IMR-90 (cell line): ENCODE measurements around the gene CST9. TPM values are rescaled to one million over a fixed set of nuclear protein-coding genes. Genes with fewer than 3 reads are reported as not detected.

Experiments used
- ATAC-seq: fragments of 200-7000 bp; cut with Tn5 transposase; 2 replicates; pipeline ENCODE4 v1.9.1; 2020; ENCODE audit warnings: low read depth, mild to moderate bottlenecking, moderate library complexity
- BruUV-seq: library from RNA; stranded (reverse); fragments of 400-500 nt; replicated peaks from 2 replicates; lab custom pipeline; 2021; lab: Mats Ljungman, UMichigan
- CTCF ChIA-PET: fragments of 300-600 bp; formaldehyde crosslinking; extraction: SDS; loops from one replicate; lab custom pipeline; 2021; ENCODE audit warnings: antibody characterized with exemption; lab: Yijun Ruan, JAX
- POLR2A ChIA-PET: fragments of 300-600 bp; sonication (Branson Sonifier 250); formaldehyde crosslinking; loops from one replicate; lab custom pipeline; 2022; ENCODE audit warnings: antibody characterized with exemption; ENCODE audit not compliant: unreplicated experiment; lab: Charles Lee
- DNase-seq: peaks from one replicate; pipeline ENCODE4 v3.0.0; 2013
- H2AFZ ChIP-seq: replicated peaks from 2 replicates; pipeline ENCODE3; 2013; ENCODE audit warnings: low read length, mild to moderate bottlenecking; ENCODE audit not compliant: poor library complexity
- H2AK5ac ChIP-seq: 2 replicates; pipeline ENCODE4 v1.6.1; 2013; ENCODE audit warnings: low read depth, low read length, inconsistent platforms
- H2AK9ac ChIP-seq: replicated peaks from 2 replicates; pipeline ENCODE3; 2013; ENCODE audit warnings: mild to moderate bottlenecking, low read depth, low read length, moderate library complexity; ENCODE audit not compliant: poor library complexity
- H2BK120ac ChIP-seq: 2 replicates; pipeline ENCODE4 v1.6.1; 2013; ENCODE audit warnings: low read depth, low read length, inconsistent platforms
- H2BK15ac ChIP-seq: 3 replicates; pipeline ENCODE4 v1.6.1; 2013; ENCODE audit warnings: low read depth, low read length, inconsistent platforms
- H2BK20ac ChIP-seq: 2 replicates; pipeline ENCODE4 v1.6.1; 2013; ENCODE audit warnings: low read depth, mild to moderate bottlenecking, inconsistent platforms, low read length, moderate library complexity
- H2BK5ac ChIP-seq: 2 replicates; pipeline ENCODE4 v1.6.1; 2013; ENCODE audit warnings: mild to moderate bottlenecking, low read depth, low read length, inconsistent platforms; ENCODE audit not compliant: poor library complexity, severe bottlenecking
- H3K14ac ChIP-seq: replicated peaks from 2 replicates; pipeline ENCODE4 v1.6.1; 2013; ENCODE audit warnings: low read depth, low read length, inconsistent platforms
- H3K18ac ChIP-seq: 2 replicates; pipeline ENCODE4 v1.6.1; 2013; ENCODE audit warnings: low read depth, low read length, control low read depth
- H3K23ac ChIP-seq: 2 replicates; pipeline ENCODE4 v1.6.1; 2013; ENCODE audit warnings: low read depth, low read length, inconsistent platforms
- H3K27ac ChIP-seq: 2 replicates; pipeline ENCODE4 v1.5.1; 2013; ENCODE audit warnings: mild to moderate bottlenecking, control low read depth, low read length; ENCODE audit not compliant: insufficient read depth
- H3K27me3 ChIP-seq: 2 replicates; pipeline ENCODE4 v1.6.1; 2013; ENCODE audit warnings: low read length; ENCODE audit not compliant: control insufficient read depth, insufficient read depth
- H3K36me3 ChIP-seq: 2 replicates; pipeline ENCODE4 v1.6.1; 2013; ENCODE audit warnings: low read length, mixed read lengths; ENCODE audit not compliant: control insufficient read depth, insufficient read depth
- H3K4ac ChIP-seq: 2 replicates; pipeline ENCODE4 v1.6.1; 2013; ENCODE audit warnings: low read depth, low read length, inconsistent platforms
- H3K4me1 ChIP-seq: 2 replicates; pipeline ENCODE4 v1.6.1; 2013; ENCODE audit warnings: low read length, mixed read lengths; ENCODE audit not compliant: control insufficient read depth, insufficient read depth
- H3K4me2 ChIP-seq: 2 replicates; pipeline ENCODE4 v1.6.1; 2013; ENCODE audit warnings: low read depth, mild to moderate bottlenecking, control low read depth, low read length, moderate library complexity
- H3K4me3 ChIP-seq: 2 replicates; pipeline ENCODE4 v1.5.1; 2013; ENCODE audit warnings: low read depth, mild to moderate bottlenecking, control low read depth, low read length, moderate library complexity; ENCODE audit not compliant: insufficient read depth
- H3K56ac ChIP-seq: 2 replicates; pipeline ENCODE4 v1.6.1; 2013; ENCODE audit warnings: low read length, inconsistent platforms; ENCODE audit not compliant: insufficient read depth; ENCODE audit errors: extremely low read depth
- H3K79me1 ChIP-seq, 2 experiments: 2 replicates each; pipeline ENCODE4 v1.6.1; 2013; ENCODE audit warnings: low read length in 2 of 2, inconsistent platforms in 1 of 2, low read depth in 1 of 2
- H3K9ac ChIP-seq: 2 replicates; pipeline ENCODE4 v1.6.1; 2013; ENCODE audit warnings: low read depth, low read length, control low read depth
- H3K9me1 ChIP-seq: 2 replicates; pipeline ENCODE4 v1.6.1; 2013; ENCODE audit warnings: low read length, inconsistent platforms; ENCODE audit not compliant: insufficient read depth
- H3K9me3 ChIP-seq: 2 replicates; pipeline ENCODE4 v1.6.1; 2013; ENCODE audit warnings: low read length; ENCODE audit not compliant: control insufficient read depth, insufficient read depth
- H4K20me1 ChIP-seq: 2 replicates; pipeline ENCODE4 v1.6.1; 2013; ENCODE audit warnings: low read length, inconsistent platforms; ENCODE audit not compliant: insufficient read depth
- H4K5ac ChIP-seq: 2 replicates; pipeline ENCODE4 v1.6.1; 2013; ENCODE audit warnings: mild to moderate bottlenecking, low read depth, low read length, control low read depth
- H4K8ac ChIP-seq, 2 experiments: 2 replicates each; pipeline ENCODE4 v1.6.1; 2013; ENCODE audit warnings: low read depth in 2 of 2, low read length in 2 of 2, control low read depth in 1 of 2, inconsistent platforms in 1 of 2
- H4K91ac ChIP-seq: 2 replicates; pipeline ENCODE4 v1.6.1; 2013; ENCODE audit warnings: low read depth, low read length, inconsistent platforms; ENCODE audit not compliant: insufficient read depth
- BHLHE40 ChIP-seq: fragments of 150-350 bp; IDR thresholded peaks from 2 replicates; pipeline ENCODE4 v1.6.1; 2016; ENCODE audit warnings: mild to moderate bottlenecking, low read depth, low read length
- CEBPB ChIP-seq: IDR thresholded peaks from 2 replicates; pipeline ENCODE4 v1.6.1; 2012; ENCODE audit warnings: low read depth, low read length, improper control_type of control experiment
- CHD1 ChIP-seq: IDR thresholded peaks from 2 replicates; pipeline ENCODE4 v1.6.1; 2012; ENCODE audit warnings: low read depth, low read length, improper control_type of control experiment
- CTCF ChIP-seq: conservative IDR thresholded peaks from 2 replicates; pipeline ENCODE4 v1.5.1; 2012; ENCODE audit warnings: mild to moderate bottlenecking, low read depth, low read length, improper control_type of control experiment
- ELK1 ChIP-seq: fragments of 150-350 bp; IDR thresholded peaks from 2 replicates; pipeline ENCODE4 v1.6.1; 2016; ENCODE audit warnings: low read depth, mild to moderate bottlenecking, low read length, moderate library complexity, borderline replicate concordance
- FOS ChIP-seq: fragments of 150-350 bp; IDR thresholded peaks from 2 replicates; pipeline ENCODE4 v1.6.1; 2016; ENCODE audit warnings: low read depth, low read length
- MAFK ChIP-seq: IDR thresholded peaks from 2 replicates; pipeline ENCODE4 v1.6.1; 2012; ENCODE audit warnings: low read depth, low read length, improper control_type of control experiment
- MAZ ChIP-seq: IDR thresholded peaks from 2 replicates; pipeline ENCODE4 v1.6.1; 2012; ENCODE audit warnings: low read depth, mild to moderate bottlenecking, low read length, improper control_type of control experiment, moderate library complexity, borderline replicate concordance
- MXI1 ChIP-seq: IDR thresholded peaks from 2 replicates; pipeline ENCODE4 v1.6.1; 2012; ENCODE audit warnings: low read depth, mild to moderate bottlenecking, low read length, moderate library complexity, borderline replicate concordance
- NFE2L2 ChIP-seq: fragments of 150-350 bp; IDR thresholded peaks from 2 replicates; pipeline ENCODE4 v1.6.1; 2016; ENCODE audit warnings: low read depth, mild to moderate bottlenecking, low read length
- POLR2A ChIP-seq: IDR thresholded peaks from 2 replicates; pipeline ENCODE4 v1.6.1; 2012; ENCODE audit warnings: mild to moderate bottlenecking, low read depth, low read length
- RAD21 ChIP-seq: IDR thresholded peaks from 2 replicates; pipeline ENCODE4 v1.6.1; 2012; ENCODE audit warnings: low read length, improper control_type of control experiment
- RCOR1 ChIP-seq: IDR thresholded peaks from 2 replicates; pipeline ENCODE4 v1.6.1; 2012; ENCODE audit warnings: mild to moderate bottlenecking, low read length, improper control_type of control experiment; ENCODE audit not compliant: insufficient replicate concordance
- RFX5 ChIP-seq: IDR thresholded peaks from 2 replicates; pipeline ENCODE4 v1.8.0; 2012; ENCODE audit warnings: low read depth, mild to moderate bottlenecking, low read length, moderate library complexity
- SMC3 ChIP-seq: fragments of 150-350 bp; IDR thresholded peaks from 2 replicates; pipeline ENCODE4 v1.6.1; 2016; ENCODE audit warnings: low read depth, mild to moderate bottlenecking, antibody characterized with exemption, low read length, moderate library complexity
- USF2 ChIP-seq: fragments of 150-350 bp; IDR thresholded peaks from 2 replicates; pipeline ENCODE4 v1.6.1; 2017; ENCODE audit warnings: mild to moderate bottlenecking, antibody characterized with exemption, low read length, low read depth
- WGBS, 2 experiments: methylation state at CpG; one replicate each; pipeline versions ENCODE4 v1.1.5 to v1.1.7; 2013; ENCODE audit warnings: missing lambda C conversion rate in 2 of 2; ENCODE audit not compliant: insufficient read length in 1 of 2; ENCODE audit errors: extremely low coverage in 2 of 2; 5-methylcytosine and 5-hydroxymethylcytosine counted together
- dilution Hi-C: fragments of 300-500 bp; cut with HindIII; formaldehyde crosslinking; loops from one replicate; pipeline ENCODE4 v1.14.3; 2018; ENCODE audit warnings: low sequenced_read_pairs; ENCODE audit not compliant: unreplicated experiment
- in situ Hi-C: fragments of 300-500 bp; cut with MboI; formaldehyde crosslinking; loops from 3 replicates; pipeline ENCODE4 v1.14.3; 2019; ENCODE audit warnings: low sequenced_read_pairs, inconsistent platforms, mixed read lengths
- intact Hi-C: fragments of 100-400 bp; cut with micrococcal nuclease; formaldehyde crosslinking; loops from 2 replicates; pipeline ENCODE4 v1.10.0; 2022
- polyA plus RNA-seq, 3 experiments: library from polyadenylated mRNA; depleted of rRNA; stranded (reverse); fragments of >200 nt; gene quantifications; 2 replicates each; pipeline ENCODE4 v1.2.3, GENCODE V29; 2012; ENCODE audit warnings: low replicate concordance in 1 of 3
- total RNA-seq: library from RNA; depleted of rRNA; stranded (reverse); fragments of >200 nt; gene quantifications from 2 replicates; pipeline ENCODE4 v1.2.3, GENCODE V29; 2012

The CST9 gene
- total and polyA plus RNA-seq, 2 of the 4 experiments (the other 2 are of a cell fraction): not detected

GRCh38 chr20:23602699-23603098, 3.0 kb downstream of the CST9 start:
- intact Hi-C loops: loop anchor here (10.0 kb wide), 1 partner anchor 908 kb away; no protein-coding TSS in a partner anchor
- no peak overlapping the region for H3K4me2 ChIP-seq
- CTCF ChIA-PET: no interaction called here

More at GRCh38 chr20:23602699-23603098, 3.0 kb downstream of the CST9 start:
- no peak overlapping the region for H4K5ac ChIP-seq
- H3K4ac ChIP-seq: no peak overlapping the region
- no peak overlapping the region for H3K9ac ChIP-seq
- no peak overlapping the region for H2BK5ac ChIP-seq
- dilution Hi-C loops: no loop called here
- no peak overlapping the region for H4K91ac ChIP-seq
- H3K27me3 ChIP-seq: peaks cover 20% of the 10 kb centered on the region
- H2AK9ac ChIP-seq: no peak overlapping the region
- H3K14ac ChIP-seq: no peak overlapping the region
- H2AK5ac ChIP-seq: no peak overlapping the region
- TF ChIP-seq ELK1 (no peak), CEBPB (no peak), FOS (no peak), NFE2L2 (no peak), RFX5 (no peak), MAZ (no peak), SMC3 (no peak), RAD21 (no peak), USF2 (no peak), BHLHE40 (no peak), CHD1 (no peak), POLR2A (no peak), MXI1 (no peak), CTCF (no peak), RCOR1 (no peak), MAFK (no peak)
- no peaks in the 10 kb centered on the region for H3K4me1 ChIP-seq
- H3K18ac ChIP-seq: no peak overlapping the region
- in situ Hi-C loops: loop anchor here (10.0 kb wide), 1 partner anchor 158 kb away; no protein-coding TSS in a partner anchor
- H3K4me3 ChIP-seq: no peak overlapping the region
- no peak overlapping the region for H3K23ac ChIP-seq
- no TSS peak for BruUV-seq
- H4K20me1 ChIP-seq: no peaks in the 10 kb centered on the region
- ATAC-seq (no peak), DNase-seq (no peak)
- WGBS, 2 experiments: 39% methylated on average over 2 of the region's 6 CpGs; no CpG with 5 or more reads in 1 of the 2 experiments
- no peaks in the 10 kb centered on the region for H3K79me1 ChIP-seq
- no peak overlapping the region for H2AFZ ChIP-seq
- H2BK20ac ChIP-seq: no peak overlapping the region
- no peaks in the 10 kb centered on the region for H3K36me3 ChIP-seq
- H3K27ac ChIP-seq: no peak overlapping the region
- POLR2A ChIA-PET: no interaction called here
- H3K56ac ChIP-seq: no peak overlapping the region
- no peaks in the 10 kb centered on the region for H3K9me3 ChIP-seq
- H2BK120ac ChIP-seq: no peak overlapping the region
- no peaks in the 10 kb centered on the region for H3K9me1 ChIP-seq
- no peak overlapping the region for H4K8ac ChIP-seq
- no peak overlapping the region for H2BK15ac ChIP-seq
